Measurements from ENCODE around the gene GALNT1. TPM values are rescaled to one million over a fixed set of nuclear protein-coding genes. Genes with fewer than 3 reads are reported as not detected.

The GALNT1 gene
- total RNA-seq, 1 experiment from 2014 or later, result 77.9 TPM

DNA sequence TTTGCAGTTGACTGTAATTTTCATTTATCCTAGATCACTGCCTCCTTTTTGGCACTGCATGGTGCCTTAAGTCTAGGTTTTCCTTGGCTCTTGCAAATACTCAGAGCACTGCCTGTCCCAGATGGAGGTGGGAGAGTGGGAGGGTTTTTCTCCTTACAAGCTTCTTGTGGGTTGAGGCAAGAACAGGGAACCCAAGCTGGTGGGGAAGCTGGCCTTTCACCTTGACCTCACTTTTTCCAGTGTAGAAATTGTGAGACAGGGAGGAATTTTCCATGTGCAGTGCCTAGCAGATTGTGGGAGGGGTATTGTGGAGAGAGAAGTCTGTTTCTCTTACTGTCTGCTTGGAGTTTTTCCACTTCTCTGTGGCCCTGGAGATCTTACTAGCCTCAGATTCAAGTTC is 21.5 kb downstream of the GALNT1 start:
- no peak overlapping the region for H3K27ac ChIP-seq (ENCODE audit: insufficient read length, low read depth, low read length)
- no peak overlapping the region for H3K27ac Mint-ChIP-seq
- no peaks in the 10 kb centered on the region for H3K27me3 ChIP-seq (ENCODE audit: insufficient read depth, low read length)
- no peak overlapping the region for H3K9ac ChIP-seq (ENCODE audit: extremely low read depth, insufficient read length, low read length)
- no peak overlapping the region for H3K14ac ChIP-seq (ENCODE audit: insufficient read depth, low read length)
- no peak overlapping the region for H4K91ac ChIP-seq (ENCODE audit: insufficient read length, low read depth, low read length)
- H3K18ac ChIP-seq (ENCODE audit: insufficient read length, low read depth, low read length), result no peak overlapping the region
- H3K4me3 Mint-ChIP-seq, result no peak overlapping the region
- H2AK5ac ChIP-seq (ENCODE audit: insufficient read length, low read length), result no peak overlapping the region
- no peak overlapping the region for H2BK12ac ChIP-seq (ENCODE audit: insufficient read length, low read depth, low read length)
- no peak overlapping the region for H3T11ph ChIP-seq (ENCODE audit: low read length)
- H3K23ac ChIP-seq (ENCODE audit: insufficient read length, low read depth, low read length), result no peak overlapping the region
- no peaks in the 10 kb centered on the region for H4K20me1 ChIP-seq (ENCODE audit: control insufficient read depth, insufficient read depth, insufficient read length)
- no peaks in the 10 kb centered on the region for H3K27me3 Mint-ChIP-seq (ENCODE audit: low read depth)
- H3K56ac ChIP-seq (ENCODE audit: insufficient read length, low read depth, low read length), result no peak overlapping the region
- H2AFZ ChIP-seq (ENCODE audit: low read length), result no peak overlapping the region
- H3K79me1 ChIP-seq (ENCODE audit: insufficient read depth, low read depth, low read length, poor library complexity, severe bottlenecking), result peaks cover 3% of the 10 kb centered on the region
- H2BK20ac ChIP-seq (ENCODE audit: low read depth, low read length, poor library complexity, severe bottlenecking), result no peak overlapping the region
- H2BK5ac ChIP-seq (ENCODE audit: insufficient read length, low read length), result no peak overlapping the region
- no peaks in the 10 kb centered on the region for H3K23me2 ChIP-seq (ENCODE audit: insufficient read length, low read depth, low read length, poor library complexity, severe bottlenecking)
- TF ChIP-seq, protein P1, sequence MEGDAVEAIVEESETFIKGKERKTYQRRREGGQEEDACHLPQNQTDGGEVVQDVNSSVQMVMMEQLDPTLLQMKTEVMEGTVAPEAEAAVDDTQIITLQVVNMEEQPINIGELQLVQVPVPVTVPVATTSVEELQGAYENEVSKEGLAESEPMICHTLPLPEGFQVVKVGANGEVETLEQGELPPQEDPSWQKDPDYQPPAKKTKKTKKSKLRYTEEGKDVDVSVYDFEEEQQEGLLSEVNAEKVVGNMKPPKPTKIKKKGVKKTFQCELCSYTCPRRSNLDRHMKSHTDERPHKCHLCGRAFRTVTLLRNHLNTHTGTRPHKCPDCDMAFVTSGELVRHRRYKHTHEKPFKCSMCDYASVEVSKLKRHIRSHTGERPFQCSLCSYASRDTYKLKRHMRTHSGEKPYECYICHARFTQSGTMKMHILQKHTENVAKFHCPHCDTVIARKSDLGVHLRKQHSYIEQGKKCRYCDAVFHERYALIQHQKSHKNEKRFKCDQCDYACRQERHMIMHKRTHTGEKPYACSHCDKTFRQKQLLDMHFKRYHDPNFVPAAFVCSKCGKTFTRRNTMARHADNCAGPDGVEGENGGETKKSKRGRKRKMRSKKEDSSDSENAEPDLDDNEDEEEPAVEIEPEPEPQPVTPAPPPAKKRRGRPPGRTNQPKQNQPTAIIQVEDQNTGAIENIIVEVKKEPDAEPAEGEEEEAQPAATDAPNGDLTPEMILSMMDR (conservative IDR thresholded peaks at IDR 0.05), result no peak
- H3K4me1 Mint-ChIP-seq, result peaks cover 15 to 34% of the 10 kb centered on the region in 2 experiments
- no peaks in the 10 kb centered on the region for H3K9me3 ChIP-seq (ENCODE audit: control insufficient read depth, low read depth, low read length)
- no peak overlapping the region for H4K5ac ChIP-seq (ENCODE audit: insufficient read length, low read depth, low read length)
- no peak overlapping the region for H3K4ac ChIP-seq (ENCODE audit: low read depth, low read length)
- peaks cover 5% of the 10 kb centered on the region for H3K4me1 ChIP-seq (ENCODE audit: insufficient read depth, low read length)
- H3K36me3 Mint-ChIP-seq (ENCODE audit: insufficient read depth in 1 of 3, low read depth in 3 of 3), result peaks cover 7 to 46% (median 36%) of the 10 kb centered on the region in 3 experiments
- no peak for DNase-seq
- H4K8ac ChIP-seq (replicated peaks; ENCODE audit: insufficient read length, low read depth, low read length), result no peak overlapping the region
- H2BK120ac ChIP-seq (ENCODE audit: low read depth, low read length, poor library complexity, severe bottlenecking), result no peak overlapping the region
- H3K9me3 Mint-ChIP-seq, result peaks cover 30 to 36% of the 10 kb centered on the region in 2 experiments
- no peak overlapping the region for H3K4me2 ChIP-seq (ENCODE audit: insufficient read depth, insufficient read length, low read length)
- no peak overlapping the region for H2BK15ac ChIP-seq (ENCODE audit: low read depth, low read length)
- peaks cover 11% of the 10 kb centered on the region; the same call in 1 of the 2 replicates for H3K79me2 ChIP-seq (ENCODE audit: insufficient read depth, low read length)
